Muscle layer of duodenum (tissue), 2 donors: ENCODE results near the gene NFKBIA.
"Not testable (repeated sequence)": the region's sequence is repeated elsewhere in the genome, so short reads cannot be mapped to it uniquely, and the experiment has no call there.

ENCODE experiments used
- H3K27ac ChIP-seq: one replicate; pipeline ENCODE4 v1.7.0; 2013; ENCODE audit warnings: mild to moderate bottlenecking, low read length
- H3K27me3 ChIP-seq: one replicate; pipeline ENCODE4 v1.7.0; 2013; ENCODE audit warnings: low read depth, mild to moderate bottlenecking, control low read depth, low read length
- H3K36me3 ChIP-seq, 2 donors: one replicate each; pipeline ENCODE4 v1.7.0; 2013; ENCODE audit warnings: low read length in 2 of 2, control low read depth in 1 of 2, mild to moderate bottlenecking in 1 of 2; ENCODE audit not compliant: insufficient read depth in 2 of 2, control insufficient read depth in 1 of 2
- H3K4me1 ChIP-seq, 2 donors: one replicate each; pipeline ENCODE4 v1.7.0; 2013; ENCODE audit warnings: low read length in 2 of 2, mild to moderate bottlenecking in 2 of 2, control low read depth in 1 of 2, moderate library complexity in 1 of 2; ENCODE audit not compliant: insufficient read depth in 2 of 2, control insufficient read depth in 1 of 2
- H3K4me3 ChIP-seq, 2 donors: one replicate each; pipeline ENCODE4 v1.7.0; 2013; ENCODE audit warnings: low read length in 2 of 2, low read depth in 1 of 2, mild to moderate bottlenecking in 1 of 2
- H3K9me3 ChIP-seq, 2 donors: one replicate each; pipeline ENCODE4 v1.7.0; 2013; ENCODE audit warnings: low read length in 2 of 2, control low read depth in 1 of 2, mild to moderate bottlenecking in 1 of 2; ENCODE audit not compliant: control insufficient read depth in 1 of 2
- donor health status: healthy.

Gene NFKBIA

DNA sequence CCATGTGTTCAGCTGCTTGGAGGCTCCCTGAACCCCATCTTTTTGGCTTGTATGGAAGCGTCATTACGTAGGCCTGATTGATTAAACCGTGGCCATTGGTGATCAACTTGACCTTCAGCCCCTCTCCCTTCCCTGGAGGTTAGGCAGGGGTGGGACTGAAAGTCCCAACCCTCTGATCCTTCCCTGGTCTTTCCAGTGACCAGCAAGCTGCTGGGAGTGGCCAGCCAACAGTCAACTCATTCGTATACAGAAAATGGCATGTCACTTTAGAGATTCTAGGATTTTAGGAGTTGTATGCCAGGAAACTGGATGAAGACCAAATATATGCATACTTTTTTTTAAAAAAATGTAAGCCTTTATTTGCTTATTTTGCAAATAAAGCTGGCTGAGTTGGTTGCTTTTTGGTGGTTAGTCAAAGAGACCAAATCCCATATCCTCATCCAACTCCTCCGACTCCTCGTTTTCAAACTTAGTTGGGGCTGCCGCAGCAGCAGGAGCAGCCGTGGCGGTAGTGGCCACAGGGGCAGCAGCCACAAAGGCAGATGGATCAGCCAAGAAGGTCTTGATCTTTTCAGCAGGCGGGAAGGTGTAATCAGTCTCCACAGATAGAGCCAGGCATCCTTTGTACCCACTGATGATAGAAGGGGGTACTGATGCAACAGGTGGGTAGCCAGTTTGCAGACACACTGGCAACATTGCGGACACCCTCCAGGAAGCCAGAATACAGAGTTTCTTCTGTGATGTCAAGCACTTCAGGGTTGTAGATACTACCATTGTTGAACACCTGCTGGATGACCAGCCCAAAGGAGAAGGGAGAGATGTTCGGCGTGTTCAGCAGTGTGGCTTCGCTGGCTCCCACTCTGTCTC, 16.6 kb downstream of the NFKBIA start:
- Histone ChIP-seq H3K36me3 (no peaks in the 10 kb centered on the region), H3K27ac (no peak overlapping the region), H3K9me3 (no peaks in the 10 kb centered on the region), H3K4me3 (no peak overlapping the region), H3K4me1 (peaks cover 23 to 30% of the 10 kb centered on the region in 2 donors), H3K27me3 (no peaks in the 10 kb centered on the region)

DNA sequence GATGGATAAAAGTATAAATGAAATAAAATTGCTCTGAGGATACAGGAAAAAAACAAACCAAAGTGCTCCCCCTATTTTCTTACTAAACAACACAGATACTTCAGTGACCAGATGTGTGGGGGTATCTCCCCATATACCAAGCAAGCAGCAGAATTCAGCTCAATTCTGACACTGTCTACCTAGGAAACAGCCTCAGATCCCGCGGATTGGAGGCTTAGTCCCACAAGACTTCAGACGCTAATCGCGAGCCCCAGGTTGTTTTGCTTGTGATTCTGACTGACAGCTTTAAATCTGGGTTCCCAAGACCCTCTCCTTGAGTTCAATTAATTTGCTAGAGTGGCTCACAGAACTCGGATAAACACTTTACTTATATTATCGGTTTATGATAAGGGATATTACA, 17.3 kb downstream of the NFKBIA start:
- H3K4me1 ChIP-seq, result peaks cover 23 to 30% of the 10 kb centered on the region in 2 donors
- no peak overlapping the region for H3K4me3 ChIP-seq
- H3K27ac ChIP-seq, result peak overlapping the region; percentile 2
- H3K27me3 ChIP-seq, result no peaks in the 10 kb centered on the region
- H3K9me3 ChIP-seq, result no peaks in the 10 kb centered on the region
- no peaks in the 10 kb centered on the region for H3K36me3 ChIP-seq

DNA sequence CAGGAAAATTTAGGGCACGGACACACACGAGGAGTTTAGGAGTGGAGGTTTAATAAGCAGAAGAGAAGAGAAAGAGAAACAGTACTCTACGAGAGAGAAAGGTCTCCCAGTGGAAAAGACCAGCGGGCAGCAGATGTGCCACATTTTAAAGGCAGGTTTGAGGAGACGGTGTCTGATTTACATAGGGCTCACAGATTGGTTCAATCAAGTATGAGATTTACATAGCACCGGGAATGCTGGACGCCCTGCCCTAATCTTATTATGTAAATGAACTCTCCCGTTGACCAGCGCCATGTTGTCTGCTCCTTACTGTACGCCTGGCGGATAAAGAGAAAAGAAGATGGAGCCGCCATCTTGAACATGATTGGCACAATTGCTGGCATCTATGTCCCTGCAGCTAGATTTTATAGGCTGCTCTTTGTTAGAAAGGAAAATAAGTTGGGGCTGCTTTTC, 17.9 kb downstream of the NFKBIA start:
- Histone ChIP-seq H3K4me1 (peaks cover 23 to 30% of the 10 kb centered on the region in 2 donors), H3K36me3 (no peaks in the 10 kb centered on the region), H3K27ac (peak overlapping the region; percentile 51), H3K9me3 (no peaks in the 10 kb centered on the region), H3K4me3 (no peak overlapping the region), H3K27me3 (no peaks in the 10 kb centered on the region)

DNA sequence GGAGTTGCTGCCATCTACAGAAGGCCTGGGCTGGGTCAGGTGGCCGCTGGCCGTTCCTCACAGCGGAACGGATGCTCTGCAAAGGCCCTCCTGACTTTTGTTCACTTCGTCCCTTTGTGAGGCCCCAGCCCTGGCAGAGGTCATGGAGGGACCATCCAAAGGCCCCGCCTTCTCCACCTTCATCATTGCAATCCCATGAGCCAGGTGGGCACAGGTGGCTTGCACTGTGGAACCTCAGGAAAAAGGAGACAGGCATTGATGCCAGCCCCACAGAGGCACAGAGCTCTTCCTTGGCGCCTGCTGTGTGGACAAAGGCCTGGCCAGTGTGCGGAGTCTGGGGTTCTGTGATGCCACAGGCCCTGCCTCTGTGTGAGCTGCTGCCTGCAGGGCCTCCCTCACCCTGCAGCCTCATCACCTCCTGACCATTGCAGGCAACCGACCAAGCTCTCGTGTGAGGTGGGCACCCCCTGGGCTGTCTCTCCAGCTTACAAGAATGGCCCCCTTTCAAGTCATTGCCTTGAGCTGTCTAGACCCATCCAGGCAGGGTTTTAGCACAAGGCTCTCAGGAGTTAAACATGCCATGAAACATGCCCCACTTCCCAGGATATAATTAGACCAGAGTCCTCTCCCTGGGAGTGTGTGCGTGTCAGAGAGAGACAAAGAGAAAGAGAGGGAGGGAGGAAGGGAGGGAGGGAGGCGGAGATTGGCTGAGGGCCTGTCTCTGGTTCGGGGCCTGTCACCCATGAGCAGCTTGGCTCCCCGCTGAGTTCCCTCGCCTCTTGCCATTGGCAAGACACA, 19.3 kb downstream of the NFKBIA start:
- Histone ChIP-seq H3K4me1 (peaks cover 23 to 30% of the 10 kb centered on the region in 2 donors), H3K36me3 (no peaks in the 10 kb centered on the region), H3K27me3 (no peaks in the 10 kb centered on the region), H3K9me3 (no peaks in the 10 kb centered on the region), H3K27ac (peak overlapping the region; percentile 94), H3K4me3 (peak overlapping the region in 1 of 2 donors; percentile 39)

DNA sequence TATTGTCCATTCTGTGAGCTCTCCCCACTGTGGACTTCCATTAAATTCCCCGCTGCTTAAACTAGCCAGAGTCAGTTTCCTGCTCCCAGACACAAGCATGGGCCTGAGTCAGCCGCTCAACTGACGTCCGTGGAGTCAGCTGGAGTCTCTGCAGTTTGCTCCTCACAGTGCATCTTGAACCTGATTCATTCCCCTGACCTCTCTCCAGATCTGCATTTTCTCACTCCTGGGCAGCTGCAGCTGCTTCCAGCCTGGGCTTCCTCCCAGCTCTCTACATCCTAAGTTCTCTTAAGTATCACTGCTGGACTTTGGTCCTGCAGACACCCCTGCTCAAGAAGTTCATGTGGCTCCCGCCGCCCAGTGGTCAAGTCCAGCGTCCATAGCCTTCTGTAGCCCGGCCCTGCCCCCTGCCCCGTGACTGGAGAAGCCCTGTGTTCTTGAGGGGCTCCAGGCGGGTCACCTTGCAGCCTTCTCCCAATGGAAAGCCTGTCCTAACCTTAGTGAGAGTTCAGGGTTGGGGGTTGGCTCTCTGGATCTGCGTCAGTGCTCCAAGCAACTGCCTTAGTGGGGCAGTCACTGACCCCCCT, 20.0 kb downstream of the NFKBIA start:
- H3K4me1 ChIP-seq, result peaks cover 23 to 30% of the 10 kb centered on the region in 2 donors
- H3K4me3 ChIP-seq, result peak overlapping the region in 1 of 2 donors; percentile 39
- H3K36me3 ChIP-seq, result no peaks in the 10 kb centered on the region
- no peaks in the 10 kb centered on the region for H3K27me3 ChIP-seq
- peak overlapping the region; percentile 94 for H3K27ac ChIP-seq
- H3K9me3 ChIP-seq, result no peaks in the 10 kb centered on the region

DNA sequence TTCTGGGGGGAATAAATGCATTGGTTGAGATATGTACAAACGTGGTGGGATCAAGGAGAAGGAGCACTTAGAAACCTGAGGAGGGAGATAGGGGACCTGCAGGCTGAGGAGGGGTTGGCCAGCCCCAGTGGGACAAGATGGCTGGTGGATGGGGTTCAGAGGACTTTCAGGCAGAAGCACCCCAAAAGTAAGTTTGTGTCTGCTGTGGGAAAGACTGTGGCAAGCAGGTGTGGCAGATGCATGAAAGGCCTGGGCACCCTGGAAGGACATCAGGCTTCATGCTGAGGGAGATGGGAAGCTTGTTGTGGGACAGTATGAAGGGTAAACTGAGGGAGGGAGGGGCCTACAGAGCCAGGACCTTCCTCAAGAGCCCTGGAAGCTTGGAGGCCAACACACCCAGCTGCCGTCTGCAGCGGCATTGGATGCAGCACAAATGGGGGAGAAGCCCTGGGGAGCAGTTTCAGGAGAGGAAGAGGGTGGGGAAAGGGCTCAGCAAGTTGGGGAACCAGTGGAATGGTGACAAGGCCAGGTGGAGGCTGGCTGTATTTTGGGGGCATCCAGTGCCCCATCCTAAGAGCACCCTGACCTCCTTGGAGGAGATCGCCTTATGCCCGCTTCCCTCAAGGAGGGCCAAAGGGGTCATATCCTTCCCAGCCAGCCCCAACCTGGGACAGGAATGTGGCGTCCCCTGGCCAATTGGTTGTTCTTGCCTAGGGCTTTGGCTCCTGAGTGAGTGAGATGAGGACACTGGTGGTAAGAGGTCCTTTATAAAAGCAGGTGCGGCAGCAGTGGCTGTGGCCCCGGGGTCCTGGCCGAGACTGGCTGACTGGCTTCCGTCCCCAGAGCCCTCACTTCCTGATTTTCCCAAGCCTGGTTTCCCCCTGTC, 20.7 kb downstream of the NFKBIA start:
- Histone ChIP-seq H3K36me3 (no peaks in the 10 kb centered on the region), H3K4me3 (peak overlapping the region in 1 of 2 donors; percentile 7), H3K4me1 (peaks cover 23 to 30% of the 10 kb centered on the region in 2 donors), H3K9me3 (no peaks in the 10 kb centered on the region), H3K27ac (peak overlapping the region; percentile 94), H3K27me3 (no peaks in the 10 kb centered on the region)

DNA sequence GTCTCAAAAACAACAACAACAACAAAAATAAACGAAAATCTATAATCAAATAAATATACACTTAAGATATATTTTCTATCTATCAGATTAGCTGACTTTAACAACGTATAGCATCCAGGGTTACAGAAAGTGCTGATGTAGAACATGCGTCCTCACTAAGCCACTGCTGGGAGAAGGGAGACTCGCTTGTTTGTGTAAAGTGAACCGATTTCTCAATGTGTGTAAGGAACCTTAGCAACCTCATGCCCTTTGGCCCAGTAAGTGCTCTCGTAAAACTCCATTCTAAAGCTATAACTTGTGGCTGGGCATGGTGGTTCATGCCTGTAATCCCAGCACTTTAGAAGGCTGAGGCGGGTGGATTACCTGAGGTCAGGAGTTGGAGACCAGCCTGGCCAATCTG, 23.8 kb downstream of the NFKBIA start:
- Histone ChIP-seq H3K27ac (no peak overlapping the region), H3K4me3 (no peak overlapping the region), H3K4me1 (peaks cover 20 to 26% of the 10 kb centered on the region in 2 donors)

DNA sequence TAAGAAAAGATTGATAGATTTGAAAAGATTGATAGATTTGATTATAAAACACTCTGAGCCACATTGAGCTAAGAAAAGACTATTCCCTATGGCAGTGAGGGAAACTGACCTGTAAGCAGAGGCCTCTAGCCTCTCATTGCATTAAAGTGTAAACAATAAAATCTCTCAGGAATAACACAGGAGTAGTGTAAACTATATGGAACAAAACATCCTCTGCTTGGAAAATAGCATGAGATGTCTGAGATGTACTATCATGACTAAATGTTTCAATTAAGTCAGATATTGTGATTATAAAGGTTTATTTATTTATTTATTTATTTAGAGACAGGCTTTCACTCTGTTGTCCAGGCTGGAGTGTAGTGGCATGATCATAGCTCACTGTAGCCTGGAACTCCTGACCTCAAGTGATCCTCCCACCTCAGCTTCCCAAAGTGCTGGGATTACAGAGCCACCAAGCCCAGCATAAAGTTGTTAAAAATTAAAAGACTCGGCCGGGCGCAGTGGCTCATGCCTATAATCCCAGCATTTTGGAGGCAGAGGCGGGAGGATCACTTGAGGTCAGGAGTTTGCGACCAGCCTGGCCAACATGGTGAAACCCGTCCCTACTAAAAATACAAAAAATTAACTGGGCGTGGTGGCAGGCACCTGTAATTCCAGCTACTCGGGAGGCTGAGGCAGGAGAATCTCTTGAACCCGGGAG, 25.2 kb downstream of the NFKBIA start:
- not testable (repeated sequence) for H3K36me3 ChIP-seq, H3K9me3 ChIP-seq, H3K27me3 ChIP-seq, H3K27ac ChIP-seq, H3K4me3 ChIP-seq
- H3K4me1 ChIP-seq, result peaks cover 8 to 12% of the 10 kb centered on the region in 2 donors

More for the DNA sequence above, 23.8 kb downstream of the NFKBIA start:
- H3K27me3 ChIP-seq, result no peaks in the 10 kb centered on the region
- H3K36me3 ChIP-seq, result no peaks in the 10 kb centered on the region
- H3K9me3 ChIP-seq, result no peaks in the 10 kb centered on the region

DNA sequence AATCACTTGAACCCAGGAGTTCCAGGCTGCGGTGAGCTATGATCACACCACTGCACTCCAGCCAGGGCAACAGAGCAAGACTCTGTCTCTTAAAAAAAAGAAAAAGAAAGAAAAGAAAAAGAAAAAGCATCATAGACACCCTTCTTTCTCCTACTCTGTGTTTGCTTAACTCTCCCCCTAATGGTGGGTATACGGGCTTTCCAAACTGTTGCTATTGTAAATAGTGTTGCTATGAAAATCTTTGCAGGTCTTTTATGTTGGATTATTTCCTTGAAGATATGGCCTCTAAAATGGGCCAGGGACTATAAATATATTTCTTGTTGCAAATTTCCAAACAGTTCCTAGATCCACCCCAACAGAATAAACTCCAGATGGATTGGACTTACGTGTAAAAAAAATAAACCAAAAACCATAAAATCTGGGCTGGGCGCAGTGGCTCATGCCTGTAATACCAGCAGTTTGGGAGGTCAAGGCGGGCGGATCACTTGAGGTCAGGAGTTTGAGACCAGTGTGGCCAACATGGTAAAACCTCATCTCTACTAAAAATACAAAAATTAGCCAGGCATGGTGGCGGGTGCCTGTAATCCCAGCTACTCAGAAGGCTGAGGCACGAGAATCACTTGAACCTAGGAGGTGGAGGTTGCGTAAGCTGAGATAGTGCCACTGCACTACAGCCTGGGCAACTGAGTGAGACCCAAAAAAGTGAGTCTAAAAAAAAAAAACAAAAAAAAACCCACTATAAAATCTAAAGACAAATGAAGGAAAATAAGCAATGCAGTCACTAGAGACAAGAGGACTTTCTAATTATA, 25.9 kb downstream of the NFKBIA start:
- no peak overlapping the region for H3K27ac ChIP-seq

More for the DNA sequence above, 25.9 kb downstream of the NFKBIA start:
- Histone ChIP-seq H3K36me3 (no peaks in the 10 kb centered on the region), H3K4me3 (no peak overlapping the region), H3K4me1 (peaks cover 1 to 6% of the 10 kb centered on the region in 2 donors), H3K27me3 (no peaks in the 10 kb centered on the region), H3K9me3 (no peaks in the 10 kb centered on the region)
